Femur (tissue), 1 donor: Measurements from ENCODE around the gene TSEN54.
A peak's percentile ranks its signal among the peaks of the same experiment; 100 is the strongest.

ENCODE experiments used
- DNase-seq: peaks from one replicate; pipeline ENCODE4 v3.0.0-alpha.2; 2017

The TSEN54 gene

GRCh38 chr17:75566834-75567233 is 50.5 kb downstream of the TSEN54 start:
- no peak for DNase-seq

GRCh38 chr17:75568412-75569255 is 52.3 kb downstream of the TSEN54 start:
- no peak for DNase-seq

GRCh38 chr17:75570034-75570676 is 53.8 kb downstream of the TSEN54 start:
- DNase-seq, result no peak

GRCh38 chr17:75570772-75571171 is 54.4 kb downstream of the TSEN54 start:
- no peak for DNase-seq

GRCh38 chr17:75571197-75571884 is 55.0 kb downstream of the TSEN54 start:
- peak; percentile 59 for DNase-seq

GRCh38 chr17:75571885-75572215 is 55.5 kb downstream of the TSEN54 start:
- DNase-seq, result no peak

GRCh38 chr17:75572713-75573539 is 56.6 kb downstream of the TSEN54 start:
- DNase-seq, result no peak

GRCh38 chr17:75573540-75573957 is 57.2 kb downstream of the TSEN54 start:
- DNase-seq, result no peak

GRCh38 chr17:75573994-75574393 is 57.7 kb downstream of the TSEN54 start:
- no peak for DNase-seq
